ENCODE data around the gene SNAPC4. TPM values are rescaled to one million over a fixed set of nuclear protein-coding genes. Genes with fewer than 3 reads are reported as not detected.
A peak's percentile ranks its signal among the peaks of the same experiment; 100 is the strongest.

The SNAPC4 gene
- total RNA-seq, 2 experiments from 2014 or later = 25.2 to 28.0 TPM

GRCh38 chr9:136392538-136393449 is 7.2 kb downstream of the SNAPC4 start:
- Mint-ChIP-seq H3K27me3 (no peaks in the 10 kb centered on the region), H3K27ac (no peak overlapping the region), H3K36me3 (peaks cover 26% of the 10 kb centered on the region), H3K4me3 (no peak overlapping the region), H3K4me1 (peaks cover 1% of the 10 kb centered on the region), H3K9me3 (no peaks in the 10 kb centered on the region)
- no peak for DNase-seq

- DNase-seq = no peak
- Mint-ChIP-seq H3K27me3 (no peaks in the 10 kb centered on the region), H3K9me3 (no peaks in the 10 kb centered on the region), H3K36me3 (peaks cover 30% of the 10 kb centered on the region), H3K4me3 (no peak overlapping the region), H3K4me1 (no peaks in the 10 kb centered on the region), H3K27ac (no peak overlapping the region)
Measured at GRCh38 chr9:136391737-136392537, 8.0 kb downstream of the SNAPC4 start.

GRCh38 chr9:136389396-136389795 is 10.6 kb downstream of the SNAPC4 start:
- no peaks in the 10 kb centered on the region for H3K9me3 Mint-ChIP-seq
- H3K36me3 Mint-ChIP-seq = peaks cover 45% of the 10 kb centered on the region
- DNase-seq = no peak
- peaks cover 20% of the 10 kb centered on the region for H3K4me1 Mint-ChIP-seq
- no peak overlapping the region for H3K4me3 Mint-ChIP-seq
- no peak overlapping the region for H3K27ac Mint-ChIP-seq
- no peaks in the 10 kb centered on the region for H3K27me3 Mint-ChIP-seq

- no peak overlapping the region for H3K27ac Mint-ChIP-seq
- peaks cover 50% of the 10 kb centered on the region for H3K36me3 Mint-ChIP-seq
- H3K9me3 Mint-ChIP-seq = no peaks in the 10 kb centered on the region
- H3K27me3 Mint-ChIP-seq = no peaks in the 10 kb centered on the region
- no peak overlapping the region for H3K4me3 Mint-ChIP-seq
- no peak for DNase-seq
- peaks cover 20% of the 10 kb centered on the region for H3K4me1 Mint-ChIP-seq
Measured at GRCh38 chr9:136387217-136387616, 12.8 kb downstream of the SNAPC4 start.

- H3K36me3 Mint-ChIP-seq = peaks cover 43% of the 10 kb centered on the region
Measured at GRCh38 chr9:136386018-136386417, 14.0 kb downstream of the SNAPC4 start.

GRCh38 chr9:136385015-136385414 is 15.0 kb downstream of the SNAPC4 start:
- H3K27ac Mint-ChIP-seq = peak overlapping the region; percentile 59
- H3K27me3 Mint-ChIP-seq = no peaks in the 10 kb centered on the region
- H3K4me3 Mint-ChIP-seq = no peak overlapping the region
- peak; percentile 57 for DNase-seq
- H3K9me3 Mint-ChIP-seq = no peaks in the 10 kb centered on the region
- peaks cover 20% of the 10 kb centered on the region for H3K4me1 Mint-ChIP-seq
- peaks cover 42% of the 10 kb centered on the region for H3K36me3 Mint-ChIP-seq

More at GRCh38 chr9:136386018-136386417, 14.0 kb downstream of the SNAPC4 start:
- no peak for DNase-seq
- Mint-ChIP-seq H3K4me1 (peaks cover 20% of the 10 kb centered on the region), H3K27me3 (no peaks in the 10 kb centered on the region), H3K4me3 (no peak overlapping the region), H3K9me3 (no peaks in the 10 kb centered on the region), H3K27ac (no peak overlapping the region)

- no peak for DNase-seq
- Mint-ChIP-seq H3K27ac (no peak overlapping the region), H3K27me3 (no peaks in the 10 kb centered on the region), H3K9me3 (no peaks in the 10 kb centered on the region), H3K36me3 (peaks cover 36% of the 10 kb centered on the region), H3K4me1 (peaks cover 20% of the 10 kb centered on the region), H3K4me3 (no peak overlapping the region)
Measured at GRCh38 chr9:136383436-136383835, 16.5 kb downstream of the SNAPC4 start.

- H3K27ac Mint-ChIP-seq = no peak overlapping the region
- no peaks in the 10 kb centered on the region for H3K27me3 Mint-ChIP-seq
- no peaks in the 10 kb centered on the region for H3K9me3 Mint-ChIP-seq
- H3K4me1 Mint-ChIP-seq = peaks cover 20% of the 10 kb centered on the region
- no peak for DNase-seq
- peaks cover 27% of the 10 kb centered on the region for H3K36me3 Mint-ChIP-seq
- no peak overlapping the region for H3K4me3 Mint-ChIP-seq
Measured at GRCh38 chr9:136381966-136382513, 17.9 kb downstream of the SNAPC4 start.

GRCh38 chr9:136381311-136381710 is 18.7 kb downstream of the SNAPC4 start:
- peaks cover 21% of the 10 kb centered on the region for H3K36me3 Mint-ChIP-seq
- H3K27ac Mint-ChIP-seq = no peak overlapping the region
- no peak overlapping the region for H3K4me3 Mint-ChIP-seq
- H3K9me3 Mint-ChIP-seq = no peaks in the 10 kb centered on the region
- H3K27me3 Mint-ChIP-seq = no peaks in the 10 kb centered on the region
- peaks cover 18% of the 10 kb centered on the region for H3K4me1 Mint-ChIP-seq
- no peak for DNase-seq

GRCh38 chr9:136380381-136380780 is 19.6 kb downstream of the SNAPC4 start:
- H3K36me3 Mint-ChIP-seq = peaks cover 14% of the 10 kb centered on the region
- no peak overlapping the region for H3K4me3 Mint-ChIP-seq
- no peaks in the 10 kb centered on the region for H3K27me3 Mint-ChIP-seq
- DNase-seq = no peak
- H3K9me3 Mint-ChIP-seq = no peaks in the 10 kb centered on the region
- H3K27ac Mint-ChIP-seq = no peak overlapping the region
- H3K4me1 Mint-ChIP-seq = peaks cover 9% of the 10 kb centered on the region

- H3K27ac Mint-ChIP-seq = no peak overlapping the region
- no peaks in the 10 kb centered on the region for H3K27me3 Mint-ChIP-seq
- no peak overlapping the region for H3K4me3 Mint-ChIP-seq
- peaks cover 10% of the 10 kb centered on the region for H3K36me3 Mint-ChIP-seq
- DNase-seq = no peak
- no peaks in the 10 kb centered on the region for H3K9me3 Mint-ChIP-seq
- peaks cover 4% of the 10 kb centered on the region for H3K4me1 Mint-ChIP-seq
Measured at GRCh38 chr9:136379891-136380290, 20.1 kb downstream of the SNAPC4 start.

- Mint-ChIP-seq H3K36me3 (peaks cover 7% of the 10 kb centered on the region), H3K9me3 (no peaks in the 10 kb centered on the region), H3K4me1 (no peaks in the 10 kb centered on the region), H3K4me3 (no peak overlapping the region), H3K27ac (no peak overlapping the region), H3K27me3 (no peaks in the 10 kb centered on the region)
- no peak for DNase-seq
Measured at GRCh38 chr9:136379401-136379800, 20.6 kb downstream of the SNAPC4 start.

- Mint-ChIP-seq H3K27ac (no peak overlapping the region), H3K27me3 (no peaks in the 10 kb centered on the region), H3K4me1 (no peaks in the 10 kb centered on the region), H3K4me3 (no peak overlapping the region), H3K36me3 (peaks cover 5% of the 10 kb centered on the region), H3K9me3 (no peaks in the 10 kb centered on the region)
- no peak for DNase-seq
Measured at GRCh38 chr9:136379003-136379287, 21.0 kb downstream of the SNAPC4 start.

GRCh38 chr9:136378170-136379002 is 21.6 kb downstream of the SNAPC4 start:
- DNase-seq = no peak
- H3K9me3 Mint-ChIP-seq = no peaks in the 10 kb centered on the region

More at GRCh38 chr9:136378170-136379002, 21.6 kb downstream of the SNAPC4 start:
- Mint-ChIP-seq H3K4me3 (no peak overlapping the region), H3K36me3 (peaks cover 3% of the 10 kb centered on the region), H3K27me3 (no peaks in the 10 kb centered on the region), H3K27ac (no peak overlapping the region), H3K4me1 (no peaks in the 10 kb centered on the region)

All from activated naive CD8-positive, alpha-beta T cell treated with anti-CD3 and anti-CD28 coated beads for 36 hours (primary cell).